Measurements from ENCODE around the gene SEMA4A.

DNA sequence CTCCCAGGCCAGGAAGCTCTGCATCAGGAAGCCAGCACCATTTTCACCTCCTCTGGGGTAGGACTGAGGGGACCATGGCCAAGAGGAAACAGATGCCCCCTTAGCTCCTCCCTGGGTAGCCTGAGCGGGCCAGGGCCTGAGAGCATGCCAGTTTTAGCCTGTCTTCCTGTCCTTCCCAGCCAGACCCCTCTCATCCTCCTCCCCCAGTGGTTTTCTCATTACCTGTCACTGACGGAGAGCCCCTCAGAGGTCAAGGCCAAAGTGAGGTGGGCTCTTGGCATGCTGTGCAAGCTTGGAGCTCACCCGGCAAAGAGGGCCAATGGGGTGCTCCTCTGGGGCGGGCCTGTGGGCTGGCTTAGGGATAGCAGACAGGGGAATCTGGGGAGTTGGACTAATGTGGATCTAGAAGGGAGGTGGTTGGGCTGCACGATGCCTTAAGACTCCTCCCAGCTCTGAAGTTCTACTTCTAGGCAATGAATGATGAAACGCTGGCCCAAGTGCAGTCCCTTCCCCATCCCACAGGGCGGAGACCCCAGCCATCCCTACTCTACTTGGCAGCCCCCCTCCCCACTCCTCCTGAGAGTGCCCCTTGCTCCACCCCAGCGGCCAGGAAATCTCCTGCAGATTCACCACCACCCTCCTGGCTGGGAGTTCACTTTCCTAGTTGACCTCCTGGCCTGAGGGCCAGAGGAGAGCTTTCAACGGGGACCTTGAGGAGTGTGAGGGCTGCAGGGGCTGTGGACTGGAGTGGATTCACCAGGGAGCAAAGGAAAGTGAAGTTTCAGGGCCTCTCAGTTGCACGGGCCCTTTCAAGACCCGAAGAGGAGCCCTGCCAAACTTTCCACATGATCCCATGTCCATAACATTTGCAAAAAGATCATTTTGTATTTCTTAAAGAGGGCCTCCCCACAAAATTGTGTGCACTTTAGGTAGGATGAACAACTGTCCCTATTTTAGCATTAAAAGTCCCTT lies 48.2 kb upstream of the SEMA4A start:
- TF ChIP-seq, protein P1, sequence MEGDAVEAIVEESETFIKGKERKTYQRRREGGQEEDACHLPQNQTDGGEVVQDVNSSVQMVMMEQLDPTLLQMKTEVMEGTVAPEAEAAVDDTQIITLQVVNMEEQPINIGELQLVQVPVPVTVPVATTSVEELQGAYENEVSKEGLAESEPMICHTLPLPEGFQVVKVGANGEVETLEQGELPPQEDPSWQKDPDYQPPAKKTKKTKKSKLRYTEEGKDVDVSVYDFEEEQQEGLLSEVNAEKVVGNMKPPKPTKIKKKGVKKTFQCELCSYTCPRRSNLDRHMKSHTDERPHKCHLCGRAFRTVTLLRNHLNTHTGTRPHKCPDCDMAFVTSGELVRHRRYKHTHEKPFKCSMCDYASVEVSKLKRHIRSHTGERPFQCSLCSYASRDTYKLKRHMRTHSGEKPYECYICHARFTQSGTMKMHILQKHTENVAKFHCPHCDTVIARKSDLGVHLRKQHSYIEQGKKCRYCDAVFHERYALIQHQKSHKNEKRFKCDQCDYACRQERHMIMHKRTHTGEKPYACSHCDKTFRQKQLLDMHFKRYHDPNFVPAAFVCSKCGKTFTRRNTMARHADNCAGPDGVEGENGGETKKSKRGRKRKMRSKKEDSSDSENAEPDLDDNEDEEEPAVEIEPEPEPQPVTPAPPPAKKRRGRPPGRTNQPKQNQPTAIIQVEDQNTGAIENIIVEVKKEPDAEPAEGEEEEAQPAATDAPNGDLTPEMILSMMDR (IDR thresholded peaks at IDR 0.05): peak in 2 of 5 experiments; percentile 13 to 27
- TF ChIP-seq POLR2A (IDR thresholded peaks at IDR 0.05) (peak in 1 of 2 donors; percentile 7), EP300 (IDR thresholded peaks at IDR 0.05) (no peak)
